HuH-7.5 (cell line): ENCODE results near the gene PPP1R12A.

ENCODE experiments used
- DNase-seq: peaks from one replicate; pipeline ENCODE4 v3.0.0; 2011; ENCODE audit warnings: low spot score

PPP1R12A gene

GRCh38 chr12:79935624-79936345 is 888 bp upstream of the PPP1R12A start:
- no peak for DNase-seq

- no peak for DNase-seq
Observed at GRCh38 chr12:79934281-79935020, 446 bp downstream of the PPP1R12A start.

GRCh38 chr12:79933532-79934264 is 1.2 kb downstream of the PPP1R12A start:
- no peak for DNase-seq

DNA sequence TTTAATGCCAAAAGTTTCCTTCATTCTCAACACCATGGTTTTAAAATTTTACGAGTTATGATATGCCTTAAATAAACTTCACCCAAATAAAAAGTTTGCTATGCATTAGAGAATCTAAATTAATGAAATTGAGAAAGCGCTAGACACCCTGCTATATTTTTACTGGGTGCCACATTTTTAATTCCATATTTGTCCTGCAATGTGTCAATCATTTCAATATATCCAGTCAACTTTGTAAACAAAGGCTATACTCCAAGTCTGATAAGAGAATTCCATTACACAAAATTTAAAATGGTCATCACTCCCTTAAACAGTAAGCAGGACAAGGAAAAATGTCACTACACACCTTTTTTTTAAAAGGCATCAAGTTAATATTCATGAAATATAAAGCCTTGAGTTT is 1.9 kb downstream of the PPP1R12A start:
- no peak for DNase-seq

DNA sequence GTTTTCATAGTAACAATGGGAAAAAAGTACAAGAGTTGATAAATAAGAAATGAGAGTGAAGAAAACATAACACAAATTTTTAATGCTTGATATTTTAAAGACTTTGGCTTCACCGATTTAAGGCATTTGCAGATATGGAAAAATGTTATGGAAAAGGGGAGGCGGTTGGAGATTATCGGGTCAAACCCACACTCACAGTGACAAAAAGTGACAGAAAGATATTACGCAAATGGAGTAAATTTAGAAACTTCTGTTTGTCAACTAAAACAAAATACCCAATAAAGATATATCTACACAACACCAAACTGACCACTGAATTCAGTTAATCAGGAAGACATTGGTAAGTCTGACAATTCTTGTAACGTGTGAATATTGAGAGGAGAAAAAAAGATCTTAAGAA is 2.5 kb downstream of the PPP1R12A start:
- DNase-seq: no peak

GRCh38 chr12:79929065-79929464 is 5.8 kb downstream of the PPP1R12A start:
- DNase-seq: no peak

- no peak for DNase-seq
Observed at GRCh38 chr12:79927772-79928474, 7.0 kb downstream of the PPP1R12A start.

DNA sequence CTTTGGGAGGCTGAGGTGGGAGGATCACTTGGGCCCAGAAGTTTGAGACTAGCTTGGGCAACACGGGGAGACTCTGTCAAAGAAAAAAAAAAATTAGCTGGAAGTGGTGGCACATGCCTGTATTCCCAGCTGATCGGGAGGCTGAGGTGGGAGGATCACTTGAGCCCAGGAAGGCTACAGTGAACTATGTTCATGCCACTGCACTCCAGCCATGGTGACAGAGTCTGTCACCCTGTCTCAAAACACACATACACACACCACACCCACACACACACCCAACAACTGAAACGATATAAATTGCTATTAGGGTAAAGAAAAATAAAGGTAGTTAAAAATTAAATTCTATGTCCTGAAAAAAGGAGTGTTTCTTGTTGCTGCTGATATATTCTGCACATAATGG is 7.9 kb downstream of the PPP1R12A start:
- no peak for DNase-seq

- DNase-seq: no peak
Observed at GRCh38 chr12:79925492-79925891, 9.4 kb downstream of the PPP1R12A start.

DNA sequence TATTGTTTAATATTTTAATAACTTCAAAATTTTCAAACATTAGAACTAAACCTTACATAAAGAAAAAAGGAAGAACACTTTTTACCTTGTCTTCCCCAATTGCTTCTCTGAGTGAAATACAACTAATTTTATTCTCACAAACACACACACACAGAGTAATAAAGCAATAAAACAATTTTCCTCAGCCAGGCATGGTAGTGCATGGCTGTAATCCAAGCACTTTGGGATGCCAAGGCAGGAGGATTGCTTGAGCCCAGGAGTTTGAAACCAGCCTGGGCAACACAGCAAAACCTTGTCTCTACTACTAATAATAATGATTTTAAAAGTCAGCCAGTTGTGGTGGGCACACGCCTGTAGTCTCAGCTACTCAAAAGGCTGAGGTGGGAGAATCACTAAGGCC is 13.1 kb downstream of the PPP1R12A start:
- no peak for DNase-seq

- no peak for DNase-seq
Observed at GRCh38 chr12:79920421-79921238, 14.3 kb downstream of the PPP1R12A start.

DNA sequence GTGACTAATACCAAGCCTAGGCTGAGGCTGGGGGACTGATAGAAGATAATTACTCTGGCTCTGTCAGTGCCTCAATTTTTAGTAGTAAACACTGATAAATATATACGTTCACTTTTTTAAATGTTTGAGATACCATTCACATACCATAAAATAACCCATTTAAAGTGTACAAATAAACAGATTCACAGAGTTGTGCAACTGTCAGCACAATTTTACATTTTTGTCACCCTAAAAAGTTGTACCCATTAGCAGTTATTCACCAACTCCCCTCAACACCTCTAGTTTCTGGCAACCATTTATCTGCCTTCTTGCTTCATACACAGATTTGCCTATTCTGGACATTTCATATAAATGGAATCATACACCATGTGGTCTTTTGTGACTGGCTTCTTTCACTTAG is 15.1 kb downstream of the PPP1R12A start:
- no peak for DNase-seq

DNA sequence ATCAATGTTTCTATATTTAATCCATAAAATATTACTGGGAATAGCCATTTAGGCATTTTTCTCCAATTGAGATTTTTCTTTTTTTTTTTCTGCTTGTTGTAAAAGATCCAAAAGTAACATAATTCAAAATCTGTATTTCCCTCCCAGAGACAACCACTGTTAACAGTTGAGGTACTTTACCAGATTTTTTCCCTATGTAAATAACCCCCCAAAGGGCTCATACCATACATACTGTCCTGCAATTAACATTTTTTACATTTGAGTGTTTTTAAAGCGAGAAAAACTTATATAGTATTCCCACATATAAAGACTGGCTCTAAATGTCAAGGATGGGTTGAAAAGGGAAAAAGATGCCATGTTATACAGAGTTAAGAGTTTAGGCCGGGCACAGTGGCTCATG is 18.1 kb downstream of the PPP1R12A start:
- no peak for DNase-seq

GRCh38 chr12:79911889-79912656 is 22.8 kb downstream of the PPP1R12A start:
- DNase-seq: no peak

DNA sequence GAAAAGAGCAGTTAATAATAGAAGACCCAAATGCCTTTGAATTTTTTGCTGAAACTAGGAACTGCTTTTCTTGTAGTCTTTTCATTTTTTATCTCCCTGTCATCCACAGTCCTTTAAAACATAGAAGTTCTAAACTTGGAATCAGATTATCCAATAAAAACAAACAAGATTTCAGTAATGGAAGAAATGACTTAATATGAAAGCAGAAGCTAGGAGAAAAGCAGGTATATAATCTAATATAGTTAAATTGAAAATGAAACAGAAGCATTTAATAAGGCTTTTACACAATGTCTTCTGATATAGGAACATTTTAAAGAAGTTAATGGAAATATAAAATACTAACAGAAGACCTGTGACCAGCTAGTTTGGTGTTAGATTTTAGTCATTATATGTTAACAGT is 26.5 kb downstream of the PPP1R12A start:
- no peak for DNase-seq

DNA sequence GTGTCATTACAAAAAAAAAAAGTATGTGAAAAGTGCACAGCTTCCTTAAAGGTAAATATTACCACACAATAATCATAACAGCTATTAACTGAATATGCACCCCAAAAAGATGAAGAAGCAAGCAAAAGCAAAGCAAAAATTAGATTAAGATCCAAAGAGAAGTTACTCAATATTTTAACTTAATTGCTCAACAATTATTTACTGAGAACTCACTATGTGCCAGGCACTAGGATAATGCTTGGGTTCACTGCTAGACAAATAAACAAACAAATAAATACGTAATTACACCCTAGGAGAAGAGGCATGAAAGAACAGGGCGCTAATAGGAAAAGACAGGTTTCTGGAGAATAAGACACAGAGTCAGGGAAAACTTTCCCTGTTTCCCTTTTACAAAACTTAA is 33.4 kb downstream of the PPP1R12A start:
- DNase-seq: no peak

DNA sequence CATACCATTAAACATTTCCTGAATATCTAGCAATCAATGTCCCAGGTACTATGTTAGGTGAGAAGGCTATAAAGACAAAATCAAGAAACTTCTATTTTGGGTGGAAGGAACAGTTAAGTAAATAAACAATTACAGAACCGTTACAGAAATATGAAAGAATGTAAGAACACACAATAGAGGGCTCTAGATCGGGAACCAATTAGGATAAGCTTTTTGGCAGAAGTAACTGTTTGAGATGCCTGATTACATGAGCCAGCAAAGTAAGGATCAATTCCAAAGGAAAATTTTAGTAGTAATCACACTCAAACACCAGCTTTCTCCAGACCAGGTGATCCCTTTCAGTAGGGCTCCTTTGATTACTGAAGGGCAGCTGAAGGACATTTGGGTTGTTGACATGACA is 33.9 kb downstream of the PPP1R12A start:
- no peak for DNase-seq

DNA sequence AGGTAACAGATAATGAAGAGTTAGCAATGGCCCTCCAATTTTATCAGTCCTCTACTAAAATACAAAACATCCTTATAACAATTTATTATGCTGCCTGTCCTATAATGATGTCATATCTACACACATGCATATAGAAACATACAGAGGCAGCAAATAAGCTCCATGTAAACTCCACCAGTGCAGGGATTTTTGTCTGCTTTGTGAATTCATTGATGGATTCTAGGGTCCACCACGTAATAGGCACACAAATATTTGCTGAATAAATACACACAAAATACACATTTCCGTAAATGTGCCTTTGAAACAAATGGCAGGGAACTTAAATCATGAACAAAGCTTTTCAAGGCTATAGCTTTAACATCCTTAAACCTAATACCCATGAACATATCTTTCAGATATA is 34.7 kb downstream of the PPP1R12A start:
- no peak for DNase-seq

GRCh38 chr12:79897617-79898016 is 37.3 kb downstream of the PPP1R12A start:
- DNase-seq: no peak

DNA sequence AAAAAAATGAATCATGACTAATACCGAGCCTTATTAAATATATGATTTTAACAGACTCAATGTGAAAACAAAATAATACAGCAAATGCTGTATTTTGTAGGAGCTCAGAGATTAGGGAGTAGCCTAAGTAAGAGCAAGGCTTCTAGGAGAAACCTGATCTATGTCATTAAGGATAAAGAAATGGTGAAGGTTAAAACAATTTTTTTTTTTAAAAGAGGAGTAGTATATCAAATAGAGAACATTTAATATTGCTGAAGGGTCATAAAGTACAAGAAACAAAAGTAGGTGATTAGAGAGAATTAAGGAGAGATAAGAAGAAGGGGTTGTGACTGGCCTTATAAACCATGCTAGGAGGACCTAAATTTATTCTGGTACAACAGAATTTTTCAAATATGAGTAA is 39.1 kb downstream of the PPP1R12A start:
- no peak for DNase-seq

GRCh38 chr12:79895071-79895470 is 39.8 kb downstream of the PPP1R12A start:
- no peak for DNase-seq
